ENCODE measurements around the gene SLC16A12. TPM values are rescaled to one million over a fixed set of nuclear protein-coding genes. Genes with fewer than 3 reads are reported as not detected.

Gene SLC16A12
- total and polyA plus RNA-seq, 12 donors: 1.8 to 3.6 (median 2.7) TPM

DNA sequence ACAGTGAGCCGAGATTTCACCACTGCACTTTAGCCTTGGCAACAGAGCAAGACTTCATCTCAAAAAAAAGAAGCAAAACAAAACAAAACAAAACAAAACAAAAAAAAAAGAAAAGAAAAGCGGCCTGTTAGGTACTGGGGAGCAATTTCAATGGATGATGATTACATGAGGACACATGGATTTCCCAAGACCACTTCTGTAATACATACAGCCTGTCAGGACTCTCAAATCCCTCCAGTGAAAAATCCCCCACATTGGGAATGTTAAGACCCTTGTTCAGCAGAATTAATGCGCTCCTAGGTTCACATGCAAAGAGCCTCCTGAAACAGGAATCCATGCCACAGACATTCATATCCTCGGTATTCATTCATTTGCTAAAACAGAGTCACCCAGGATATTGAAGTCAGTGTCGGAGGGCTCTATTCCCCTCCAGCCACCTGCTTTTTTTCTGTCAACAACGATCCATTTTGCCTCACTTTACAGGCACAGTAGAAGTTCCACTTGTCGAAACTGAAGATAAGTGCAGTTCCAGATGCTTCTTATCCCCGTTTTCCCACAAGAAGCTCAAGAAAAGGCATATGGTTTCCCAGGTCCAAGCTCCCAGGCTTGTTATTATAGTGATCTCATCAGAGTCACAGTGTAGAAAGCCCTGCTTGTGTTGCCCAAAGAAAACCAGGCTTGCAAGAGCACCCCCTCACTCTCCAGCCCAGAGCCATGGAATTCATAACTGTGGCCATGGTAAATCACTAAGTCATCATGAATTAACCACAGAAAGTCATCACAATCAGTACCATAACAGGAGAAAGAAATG is 20.2 kb downstream of the SLC16A12 start:
- peaks cover 0 to 11% (median 2%) of the 10 kb centered on the region in 11 donors for H3K9me3 ChIP-seq
- no peaks in the 10 kb centered on the region for H3K36me3 ChIP-seq
- no peaks in the 10 kb centered on the region for H3K27me3 ChIP-seq
- peaks cover 4 to 57% (median 29%) of the 10 kb centered on the region in 9 donors for H3K4me1 ChIP-seq
- intact Hi-C loops (cut with DNase I): loop anchor here in 4 of 10 donors (5.0 kb wide), 2 partner anchors 33 to 38 kb away; no protein-coding TSS in a partner anchor
- peak in 1 of 2 donors; percentile 65 for DNase-seq
- peak; percentile 80 to 90 (median 85) for ATAC-seq
- peak overlapping the region; percentile 57 to 92 (median 84) for H3K27ac ChIP-seq
- 33% methylated on average over 8 of the region's 8 CpGs for WGBS, 2 donors
- peak overlapping the region in 8 of 10 donors; percentile 8 to 35 (median 31) for H3K4me3 ChIP-seq
- TF ChIP-seq, protein P1, sequence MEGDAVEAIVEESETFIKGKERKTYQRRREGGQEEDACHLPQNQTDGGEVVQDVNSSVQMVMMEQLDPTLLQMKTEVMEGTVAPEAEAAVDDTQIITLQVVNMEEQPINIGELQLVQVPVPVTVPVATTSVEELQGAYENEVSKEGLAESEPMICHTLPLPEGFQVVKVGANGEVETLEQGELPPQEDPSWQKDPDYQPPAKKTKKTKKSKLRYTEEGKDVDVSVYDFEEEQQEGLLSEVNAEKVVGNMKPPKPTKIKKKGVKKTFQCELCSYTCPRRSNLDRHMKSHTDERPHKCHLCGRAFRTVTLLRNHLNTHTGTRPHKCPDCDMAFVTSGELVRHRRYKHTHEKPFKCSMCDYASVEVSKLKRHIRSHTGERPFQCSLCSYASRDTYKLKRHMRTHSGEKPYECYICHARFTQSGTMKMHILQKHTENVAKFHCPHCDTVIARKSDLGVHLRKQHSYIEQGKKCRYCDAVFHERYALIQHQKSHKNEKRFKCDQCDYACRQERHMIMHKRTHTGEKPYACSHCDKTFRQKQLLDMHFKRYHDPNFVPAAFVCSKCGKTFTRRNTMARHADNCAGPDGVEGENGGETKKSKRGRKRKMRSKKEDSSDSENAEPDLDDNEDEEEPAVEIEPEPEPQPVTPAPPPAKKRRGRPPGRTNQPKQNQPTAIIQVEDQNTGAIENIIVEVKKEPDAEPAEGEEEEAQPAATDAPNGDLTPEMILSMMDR (IDR thresholded peaks at IDR 0.05): no peak

DNA sequence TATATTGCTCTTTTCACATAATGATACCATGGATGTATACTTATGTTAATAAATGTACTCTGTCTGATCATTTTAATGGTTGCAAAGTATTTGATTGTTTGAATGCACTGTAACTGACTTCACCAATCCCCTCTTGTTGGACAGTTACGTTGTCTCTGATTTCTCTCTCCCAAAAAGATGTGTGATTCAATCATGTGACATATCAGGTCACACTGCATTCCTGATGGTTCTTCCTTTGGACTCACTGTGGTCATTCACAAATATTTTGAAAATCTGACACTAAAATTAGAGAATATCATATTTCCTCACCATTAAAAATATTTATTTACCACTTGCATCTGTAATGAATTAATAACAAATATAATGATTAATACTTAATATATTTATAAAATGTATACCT is 22.2 kb downstream of the SLC16A12 start:
- H3K4me1 ChIP-seq: peaks cover 4 to 39% (median 24%) of the 10 kb centered on the region in 9 donors
- no peaks in the 10 kb centered on the region for H3K36me3 ChIP-seq
- no peak for DNase-seq
- ATAC-seq: no peak
- 72 to 88% methylated on average over 1 of the region's 1 CpG for WGBS, 2 donors
- H3K27ac ChIP-seq: peak overlapping the region in 3 of 10 donors; percentile 4 to 92 (median 90)
- TF ChIP-seq, protein P1 (IDR thresholded peaks at IDR 0.05): no peak
- H3K27me3 ChIP-seq: no peaks in the 10 kb centered on the region
- peaks cover 0 to 16% (median 5%) of the 10 kb centered on the region in 11 donors for H3K9me3 ChIP-seq
- intact Hi-C loops (cut with DNase I): no loop called here
- no peak overlapping the region for H3K4me3 ChIP-seq

DNA sequence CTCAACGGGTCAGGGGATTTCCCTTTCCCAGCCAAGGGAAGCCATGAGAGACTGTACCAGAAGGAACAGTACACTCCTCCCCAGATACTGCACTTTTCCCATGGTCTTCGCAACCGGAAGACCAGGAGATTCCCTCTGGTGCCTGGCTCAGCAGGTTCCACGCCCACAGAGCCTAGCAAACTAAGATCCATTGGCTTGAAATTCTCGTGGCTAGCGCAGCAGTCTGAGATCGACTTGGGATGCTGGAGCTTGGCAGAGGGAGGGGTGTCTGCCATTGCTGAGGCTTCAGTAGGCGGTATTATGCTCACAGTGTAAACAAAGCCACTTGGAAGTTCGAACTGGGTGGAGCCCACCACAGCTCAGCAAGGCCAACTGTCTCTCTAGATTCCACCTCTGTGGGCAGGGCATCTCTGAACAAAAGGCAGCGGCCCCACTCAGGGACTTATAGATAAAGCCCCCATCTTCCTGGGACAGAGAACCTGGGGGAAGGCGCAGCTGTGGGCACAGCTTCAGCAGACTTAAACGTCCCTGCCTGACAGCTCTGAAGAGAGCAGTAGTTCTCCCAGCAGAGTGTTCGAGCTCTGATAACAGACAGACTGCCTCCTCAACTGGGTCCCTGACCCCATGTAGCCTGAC is 29.6 kb downstream of the SLC16A12 start:
- ATAC-seq (peak in 5 of 8 donors; percentile 16 to 53 (median 42)), DNase-seq (peak in 1 of 2 donors; percentile 20)
- TF ChIP-seq, protein P1 (IDR thresholded peaks at IDR 0.05): no peak
- Histone ChIP-seq H3K4me3 (no peak overlapping the region), H3K9me3 (peaks cover 0 to 13% (median 5%) of the 10 kb centered on the region in 11 donors), H3K36me3 (no peaks in the 10 kb centered on the region), H3K27ac (peak overlapping the region in 3 of 10 donors; percentile 33 to 50 (median 45)), H3K4me1 (peaks cover 0 to 20% (median 6%) of the 10 kb centered on the region in 9 donors), H3K27me3 (no peaks in the 10 kb centered on the region)
- intact Hi-C loops (cut with DNase I): no loop called here
- WGBS, 2 donors: 83 to 87% methylated on average over 13 of the region's 13 CpGs

DNA sequence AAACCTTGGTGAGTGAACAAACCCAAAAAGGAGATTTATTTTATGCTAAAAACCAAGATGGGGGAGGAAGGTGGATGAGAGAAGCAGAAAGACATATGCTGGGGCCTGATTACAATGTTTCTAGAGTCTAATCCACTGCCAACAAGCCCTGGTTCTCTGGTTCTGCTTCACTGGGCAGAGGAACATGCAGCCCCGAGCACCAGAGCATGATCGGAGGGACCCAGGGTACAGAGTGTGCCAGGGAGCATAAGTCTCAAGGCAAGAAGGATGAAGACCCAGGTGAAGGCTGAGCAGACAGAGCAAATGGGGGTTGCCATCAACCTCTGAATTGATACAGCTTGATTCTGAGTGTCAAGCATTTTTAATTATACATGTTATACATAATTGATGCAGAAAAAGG is 30.7 kb downstream of the SLC16A12 start:
- ATAC-seq (no peak), DNase-seq (no peak)
- 96 to 98% methylated on average over 2 of the region's 2 CpGs for WGBS, 2 donors
- Histone ChIP-seq H3K36me3 (no peaks in the 10 kb centered on the region), H3K4me1 (peaks cover 0 to 20% (median 6%) of the 10 kb centered on the region in 9 donors), H3K27ac (peak overlapping the region in 6 of 10 donors; percentile 8 to 57 (median 51)), H3K4me3 (no peak overlapping the region), H3K9me3 (peaks cover 0 to 5% (median 0%) of the 10 kb centered on the region in 11 donors), H3K27me3 (no peaks in the 10 kb centered on the region)
- intact Hi-C loops (cut with DNase I): no loop called here
- TF ChIP-seq, protein P1 (IDR thresholded peaks at IDR 0.05): no peak
